ENCODE data around the gene ERVK3-1.

Gene ERVK3-1

DNA sequence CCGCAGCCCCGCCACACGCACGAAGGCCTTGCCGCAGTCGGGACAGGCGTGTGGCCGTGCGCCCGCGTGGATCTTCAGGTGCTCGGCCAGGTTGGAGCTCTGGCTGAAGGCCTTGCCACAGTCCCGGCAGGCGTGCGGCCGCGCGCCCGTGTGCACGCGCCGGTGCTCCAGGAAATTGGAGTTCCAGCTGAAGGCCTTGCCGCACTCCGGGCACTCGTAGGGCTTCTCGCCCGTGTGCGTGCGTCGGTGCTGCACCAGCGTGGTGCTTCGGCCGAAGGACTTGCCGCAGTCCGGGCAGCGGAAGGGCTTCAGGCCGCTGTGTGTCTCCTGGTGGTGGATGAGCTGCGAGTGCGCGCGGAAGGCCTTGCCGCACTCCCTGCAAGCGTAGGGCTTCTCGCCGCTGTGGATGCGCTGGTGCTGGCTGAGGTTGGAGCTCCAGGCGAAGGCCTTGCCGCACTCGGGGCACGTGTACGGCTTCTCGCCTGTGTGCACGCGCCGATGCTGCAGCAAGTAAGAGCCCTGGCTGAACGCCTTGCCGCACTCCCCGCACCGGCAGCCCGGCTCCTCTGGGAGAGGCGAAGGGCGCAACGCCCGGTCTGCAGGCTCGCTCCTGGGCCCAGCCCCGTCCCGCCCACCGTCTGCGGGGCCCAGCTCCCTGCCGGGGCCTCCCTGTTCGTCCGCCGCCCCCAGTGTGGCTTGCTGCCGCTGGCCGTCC lies 51.7 kb downstream of the ERVK3-1 start:
- peak overlapping the region; percentile 29; the same call in 1 of the 2 replicates for H3K4me3 ChIP-seq (ENCODE audit: low read depth, low read length)
- TF ChIP-seq, protein P1, sequence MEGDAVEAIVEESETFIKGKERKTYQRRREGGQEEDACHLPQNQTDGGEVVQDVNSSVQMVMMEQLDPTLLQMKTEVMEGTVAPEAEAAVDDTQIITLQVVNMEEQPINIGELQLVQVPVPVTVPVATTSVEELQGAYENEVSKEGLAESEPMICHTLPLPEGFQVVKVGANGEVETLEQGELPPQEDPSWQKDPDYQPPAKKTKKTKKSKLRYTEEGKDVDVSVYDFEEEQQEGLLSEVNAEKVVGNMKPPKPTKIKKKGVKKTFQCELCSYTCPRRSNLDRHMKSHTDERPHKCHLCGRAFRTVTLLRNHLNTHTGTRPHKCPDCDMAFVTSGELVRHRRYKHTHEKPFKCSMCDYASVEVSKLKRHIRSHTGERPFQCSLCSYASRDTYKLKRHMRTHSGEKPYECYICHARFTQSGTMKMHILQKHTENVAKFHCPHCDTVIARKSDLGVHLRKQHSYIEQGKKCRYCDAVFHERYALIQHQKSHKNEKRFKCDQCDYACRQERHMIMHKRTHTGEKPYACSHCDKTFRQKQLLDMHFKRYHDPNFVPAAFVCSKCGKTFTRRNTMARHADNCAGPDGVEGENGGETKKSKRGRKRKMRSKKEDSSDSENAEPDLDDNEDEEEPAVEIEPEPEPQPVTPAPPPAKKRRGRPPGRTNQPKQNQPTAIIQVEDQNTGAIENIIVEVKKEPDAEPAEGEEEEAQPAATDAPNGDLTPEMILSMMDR (IDR thresholded peaks at IDR 0.05; ENCODE audit: low read depth, low read length) = no peak

DNA sequence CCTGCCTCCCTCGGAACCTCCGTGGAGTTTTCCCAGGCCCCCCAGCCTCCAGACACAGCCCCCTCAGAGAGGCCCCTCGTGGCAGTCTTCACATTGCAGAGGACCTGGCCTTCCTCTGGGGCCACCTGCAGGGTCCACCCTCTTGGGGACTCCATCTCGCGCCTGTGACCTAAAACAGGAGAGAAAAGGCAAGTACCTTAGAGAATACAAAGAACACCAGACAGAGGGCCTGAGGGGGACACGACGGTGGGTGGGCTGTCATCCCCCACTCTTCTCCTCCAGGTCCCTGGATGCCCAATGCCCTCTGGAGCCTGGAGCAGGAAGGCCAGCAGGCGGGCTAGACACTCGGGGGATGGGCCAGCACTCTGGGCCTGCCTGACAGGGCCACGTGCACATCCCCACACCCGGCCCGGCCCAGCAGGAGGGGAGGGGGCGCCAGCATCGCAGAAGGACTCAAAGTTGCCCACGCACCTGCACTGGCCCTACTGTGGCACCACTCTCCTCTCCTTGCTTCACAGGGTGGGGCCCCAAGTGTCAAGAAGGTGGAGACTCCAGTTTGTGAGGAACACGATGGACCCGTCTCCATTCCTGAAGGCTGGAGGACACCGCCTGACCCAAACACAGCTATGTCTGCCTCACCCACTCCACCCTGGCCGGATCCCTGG lies 52.4 kb downstream of the ERVK3-1 start:
- H3K4me3 ChIP-seq (ENCODE audit: low read depth, low read length) = no peak overlapping the region

DNA sequence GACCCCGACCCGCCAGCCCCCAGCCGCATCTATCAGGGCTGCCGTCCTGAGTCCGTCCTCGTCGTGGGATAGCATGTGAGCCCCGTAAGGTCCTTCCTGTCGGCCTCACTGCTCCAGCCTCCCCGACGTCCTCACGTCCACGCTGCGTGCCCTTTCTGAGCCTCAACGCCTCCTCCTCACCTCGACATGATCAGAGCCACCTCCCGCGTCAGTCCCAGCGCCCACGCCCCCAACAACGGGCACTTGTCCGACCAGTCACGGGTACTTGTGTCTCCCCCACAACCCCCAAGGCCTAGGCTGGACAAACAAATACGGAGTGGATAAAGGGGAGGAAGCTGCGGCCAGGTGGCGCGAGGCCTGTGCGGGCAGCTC lies 56.7 kb downstream of the ERVK3-1 start:
- TF ChIP-seq, protein P1 (IDR thresholded peaks at IDR 0.05; ENCODE audit: low read depth, low read length) = no peak

More for the DNA sequence above, 52.4 kb downstream of the ERVK3-1 start:
- TF ChIP-seq, protein P1 (IDR thresholded peaks at IDR 0.05; ENCODE audit: low read depth, low read length) = no peak

DNA sequence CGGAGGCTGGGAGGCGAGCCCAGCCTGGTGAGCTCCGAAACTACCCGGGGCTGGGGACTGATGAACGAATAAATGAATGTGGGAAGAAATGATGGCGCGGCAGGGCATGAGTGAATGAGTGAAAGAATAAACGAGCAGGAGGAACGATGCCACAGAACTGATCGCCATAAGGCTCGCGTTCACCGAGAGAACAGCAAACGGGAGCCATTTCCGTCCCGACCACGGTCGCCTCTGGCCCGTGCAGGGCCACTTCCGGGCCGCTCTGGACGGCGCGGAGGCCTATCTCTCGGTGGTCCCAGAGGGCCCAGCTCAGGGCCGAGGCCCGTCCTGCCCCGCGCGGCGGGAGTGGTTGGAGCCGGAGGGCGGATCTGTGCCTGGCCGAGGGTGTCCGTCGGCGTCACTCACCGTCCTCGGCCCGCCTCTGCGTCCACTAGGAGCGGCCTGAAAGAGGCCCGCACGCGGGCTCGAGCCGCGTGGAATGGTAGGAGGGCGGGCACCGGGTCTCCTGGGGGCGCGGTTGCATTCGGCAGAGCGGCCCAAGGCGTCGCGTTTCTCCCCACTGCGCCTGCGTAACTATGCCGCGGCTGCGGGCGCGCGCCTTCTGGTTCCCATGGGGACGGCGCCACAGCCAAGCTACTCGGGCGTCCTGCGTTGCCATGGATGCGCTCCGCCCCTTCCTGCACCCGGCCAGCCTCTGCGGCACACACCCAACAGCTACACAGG lies 57.3 kb downstream of the ERVK3-1 start, which contains the start of gene ZNF497:
TSS of gene ZNF497 (minus strand) at position 480 of the 723 bp plus-strand sequence. CDS start 5,116 bp downstream, outside the sequence.
- H3K4me3 ChIP-seq (ENCODE audit: low read depth, low read length) = peak within 1 kb of the TSS; percentile 67
- TF ChIP-seq, protein P1 (IDR thresholded peaks at IDR 0.05; ENCODE audit: low read depth, low read length) = no peak

More for the DNA sequence above, 56.7 kb downstream of the ERVK3-1 start:
- H3K4me3 ChIP-seq (ENCODE audit: low read depth, low read length) = peak overlapping the region; percentile 67

DNA sequence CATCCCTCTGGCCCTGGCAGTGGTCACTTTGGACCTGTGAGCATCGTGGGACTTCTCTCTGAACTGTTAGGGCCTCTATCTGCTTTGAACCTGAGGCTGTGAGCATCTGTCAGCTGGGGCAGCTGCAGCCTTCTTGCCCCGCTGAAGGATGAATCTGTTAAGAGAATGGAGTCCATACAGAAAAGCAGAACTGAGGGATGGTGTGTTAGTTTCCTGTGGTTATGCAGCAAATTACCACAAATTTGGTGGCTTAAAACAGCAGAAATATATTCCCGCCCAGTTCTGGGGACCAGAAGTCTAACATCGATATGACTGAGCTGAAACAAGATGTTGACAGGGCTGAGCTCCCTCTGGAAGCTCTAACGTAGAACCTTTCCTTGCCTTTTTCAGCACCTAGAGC lies 59.0 kb downstream of the ERVK3-1 start:
- TF ChIP-seq, protein P1 (IDR thresholded peaks at IDR 0.05; ENCODE audit: low read depth, low read length) = no peak
- no peak overlapping the region for H3K4me3 ChIP-seq (ENCODE audit: low read depth, low read length)
